AG09319 (cell line): ENCODE results near the gene PDE4D.

Experiments
- DNase-seq: peaks from one replicate; pipeline ENCODE4 v3.0.0-alpha.2; 2010; ENCODE audit warnings: low read depth; ENCODE audit errors: extremely low read depth
- TF ChIP-seq, protein P1 (sequence below): IDR thresholded peaks from 2 replicates; pipeline ENCODE4 v1.5.1; 2011; ENCODE audit warnings: low read depth, mild to moderate bottlenecking, inconsistent platforms, low read length, moderate library complexity

PDE4D gene

DNA sequence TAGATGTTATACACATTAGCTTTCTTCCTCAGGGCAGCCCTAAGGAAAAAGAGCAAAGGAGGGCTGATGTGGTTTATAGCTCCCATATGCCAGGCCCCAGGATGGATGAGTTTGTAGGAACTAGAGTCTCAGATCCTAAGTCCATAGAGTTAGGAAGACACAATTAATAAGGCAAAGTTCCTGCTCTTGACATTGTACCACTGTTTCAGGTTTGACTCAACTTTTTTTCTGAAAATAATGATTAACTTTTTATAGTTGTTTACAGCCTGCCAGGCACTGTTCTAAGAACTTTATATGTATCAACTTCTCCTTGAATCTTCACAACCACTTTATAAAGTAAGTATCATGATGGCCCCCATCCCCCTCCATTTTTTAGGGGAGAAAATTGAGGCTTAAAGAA is 339.5 kb downstream of the PDE4D start:
- no peak for DNase-seq
- TF ChIP-seq, protein P1, sequence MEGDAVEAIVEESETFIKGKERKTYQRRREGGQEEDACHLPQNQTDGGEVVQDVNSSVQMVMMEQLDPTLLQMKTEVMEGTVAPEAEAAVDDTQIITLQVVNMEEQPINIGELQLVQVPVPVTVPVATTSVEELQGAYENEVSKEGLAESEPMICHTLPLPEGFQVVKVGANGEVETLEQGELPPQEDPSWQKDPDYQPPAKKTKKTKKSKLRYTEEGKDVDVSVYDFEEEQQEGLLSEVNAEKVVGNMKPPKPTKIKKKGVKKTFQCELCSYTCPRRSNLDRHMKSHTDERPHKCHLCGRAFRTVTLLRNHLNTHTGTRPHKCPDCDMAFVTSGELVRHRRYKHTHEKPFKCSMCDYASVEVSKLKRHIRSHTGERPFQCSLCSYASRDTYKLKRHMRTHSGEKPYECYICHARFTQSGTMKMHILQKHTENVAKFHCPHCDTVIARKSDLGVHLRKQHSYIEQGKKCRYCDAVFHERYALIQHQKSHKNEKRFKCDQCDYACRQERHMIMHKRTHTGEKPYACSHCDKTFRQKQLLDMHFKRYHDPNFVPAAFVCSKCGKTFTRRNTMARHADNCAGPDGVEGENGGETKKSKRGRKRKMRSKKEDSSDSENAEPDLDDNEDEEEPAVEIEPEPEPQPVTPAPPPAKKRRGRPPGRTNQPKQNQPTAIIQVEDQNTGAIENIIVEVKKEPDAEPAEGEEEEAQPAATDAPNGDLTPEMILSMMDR: no peak

DNA sequence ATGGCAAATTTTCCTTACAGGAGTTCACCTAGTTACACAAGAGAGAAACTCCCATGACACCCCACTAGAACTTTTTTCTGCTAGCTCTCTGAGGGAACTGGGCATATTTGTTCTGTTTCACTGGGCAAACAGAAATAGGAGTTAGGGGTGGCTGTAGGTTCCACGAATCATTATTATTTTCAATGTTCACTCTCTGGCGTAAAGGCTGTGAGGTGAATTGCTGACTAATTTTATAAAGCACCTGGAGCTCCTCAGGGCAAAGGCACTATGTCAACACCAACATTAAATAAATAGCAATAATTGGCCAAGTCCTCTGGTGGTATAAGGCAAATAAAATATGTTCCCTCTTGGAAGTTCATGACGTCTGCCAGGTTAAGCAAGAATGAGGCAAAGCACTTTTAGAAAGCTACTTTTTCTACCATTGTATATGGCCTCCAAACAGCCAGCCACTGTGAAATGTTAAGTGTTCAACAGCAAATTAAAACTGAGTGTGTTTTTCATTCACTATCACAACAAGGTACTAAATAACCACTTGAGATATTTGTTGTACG is 344.6 kb downstream of the PDE4D start:
- TF ChIP-seq, protein P1: no peak
- no peak for DNase-seq

DNA sequence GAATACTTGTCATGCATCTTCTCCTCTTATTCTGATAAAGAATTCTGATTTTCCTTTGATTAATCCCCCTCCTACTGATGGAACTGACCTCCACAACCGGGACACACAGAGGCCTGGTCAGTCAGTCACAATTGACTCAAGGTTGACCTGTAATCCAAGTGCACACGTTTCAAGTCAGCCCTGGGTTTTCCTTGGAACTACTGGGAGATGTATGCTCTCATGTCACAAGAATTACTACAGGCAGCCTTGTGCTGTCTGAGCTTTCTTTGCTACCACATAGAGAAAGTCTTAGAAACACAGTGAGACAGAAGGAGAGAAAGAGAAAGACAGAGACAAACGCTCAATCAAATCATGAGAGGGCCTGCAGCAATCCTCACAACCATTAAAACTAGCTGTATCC is 345.8 kb downstream of the PDE4D start:
- TF ChIP-seq, protein P1: no peak
- DNase-seq: no peak

DNA sequence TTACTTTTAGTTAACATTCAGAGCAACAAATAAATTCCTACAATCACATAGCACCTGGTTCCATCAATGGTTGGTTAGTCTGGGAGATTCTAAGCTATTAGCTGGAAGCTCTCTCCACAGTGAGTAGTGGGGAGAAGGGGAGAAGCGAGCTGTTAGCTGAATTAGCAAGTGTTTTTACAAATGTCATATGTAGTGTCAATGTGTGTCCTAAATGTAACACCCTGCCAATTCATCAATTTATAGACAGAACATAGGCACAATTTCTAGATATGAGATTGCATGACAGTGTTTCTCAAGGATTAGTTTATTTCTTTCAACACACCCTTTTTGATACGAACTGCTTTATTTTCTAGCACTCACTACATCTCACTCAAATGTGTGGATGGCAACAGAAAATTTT is 349.0 kb downstream of the PDE4D start:
- no peak for DNase-seq
- TF ChIP-seq, protein P1: no peak

DNA sequence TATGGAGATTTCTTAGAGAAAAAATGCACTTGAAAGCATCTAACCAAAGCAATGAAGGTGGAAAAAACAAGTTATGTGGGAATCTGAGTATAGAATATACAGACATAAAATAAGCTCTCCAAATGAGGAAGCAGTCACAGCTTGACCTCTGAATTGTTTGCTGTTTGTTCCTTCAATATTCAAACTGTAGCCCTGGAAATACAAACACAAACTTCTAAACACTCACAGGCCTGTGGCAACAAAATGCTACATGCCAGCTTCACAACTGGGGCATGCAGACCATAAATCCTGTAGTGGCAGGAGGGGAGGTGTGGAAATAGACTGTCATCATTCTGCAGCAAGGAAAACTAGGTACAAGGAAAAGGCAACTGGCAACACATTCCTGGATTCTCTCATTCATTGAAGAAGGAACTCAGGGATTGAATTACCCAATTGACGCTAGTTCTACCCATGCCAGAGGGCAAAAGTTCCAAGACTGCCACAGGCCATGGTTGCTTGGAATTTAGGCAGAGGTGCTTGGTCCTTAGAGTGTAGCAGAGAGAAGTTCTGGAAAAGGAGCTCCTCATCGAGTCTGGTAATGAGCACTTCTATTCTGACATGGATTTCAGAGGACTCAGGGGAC is 349.6 kb downstream of the PDE4D start:
- TF ChIP-seq, protein P1: no peak
- DNase-seq: no peak

DNA sequence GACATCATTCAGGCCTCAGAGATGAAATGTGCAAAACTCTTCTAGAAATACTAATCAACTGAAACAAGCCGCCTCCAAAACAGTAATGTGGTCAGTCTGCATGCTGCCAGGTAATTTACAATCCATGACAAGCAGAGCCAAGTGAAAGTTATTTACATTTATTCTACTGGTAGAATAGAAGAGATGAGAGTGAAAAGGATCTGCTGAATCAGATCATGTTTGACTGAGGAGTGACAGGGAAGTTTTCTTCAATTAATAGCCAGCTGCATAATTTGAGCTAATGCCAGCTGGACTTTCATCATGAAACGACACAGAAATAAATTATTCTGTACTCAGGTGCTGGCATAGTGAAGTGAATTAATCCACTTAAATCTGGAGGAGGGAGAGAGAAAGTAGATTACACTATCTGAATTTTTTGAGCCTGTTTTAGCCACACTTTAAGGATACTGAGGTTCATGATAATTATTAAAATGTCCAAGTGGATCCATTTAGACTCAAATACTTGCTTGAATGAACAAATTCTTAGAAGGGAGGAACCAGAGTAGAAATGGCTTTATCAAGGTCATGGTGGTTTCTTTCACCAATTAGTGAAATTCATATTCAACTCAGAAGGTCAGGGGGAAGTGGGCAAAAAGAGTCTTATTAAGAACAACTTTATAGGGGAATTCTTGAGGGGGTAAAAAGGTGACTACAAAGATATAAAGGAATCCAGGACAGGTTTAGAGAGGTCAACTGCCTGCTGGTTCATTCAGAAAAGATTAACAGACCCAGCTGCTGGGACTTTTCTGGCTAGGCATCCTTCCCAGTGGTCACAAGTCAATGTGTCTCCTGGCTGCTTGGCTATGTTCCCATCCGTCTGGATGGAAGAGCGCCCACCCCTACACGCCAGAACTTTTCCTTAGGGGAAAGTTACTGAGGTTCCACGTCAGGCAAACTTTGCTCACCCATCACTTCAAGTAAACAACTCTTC is 350.4 kb downstream of the PDE4D start:
- TF ChIP-seq, protein P1: no peak
- DNase-seq: no peak

DNA sequence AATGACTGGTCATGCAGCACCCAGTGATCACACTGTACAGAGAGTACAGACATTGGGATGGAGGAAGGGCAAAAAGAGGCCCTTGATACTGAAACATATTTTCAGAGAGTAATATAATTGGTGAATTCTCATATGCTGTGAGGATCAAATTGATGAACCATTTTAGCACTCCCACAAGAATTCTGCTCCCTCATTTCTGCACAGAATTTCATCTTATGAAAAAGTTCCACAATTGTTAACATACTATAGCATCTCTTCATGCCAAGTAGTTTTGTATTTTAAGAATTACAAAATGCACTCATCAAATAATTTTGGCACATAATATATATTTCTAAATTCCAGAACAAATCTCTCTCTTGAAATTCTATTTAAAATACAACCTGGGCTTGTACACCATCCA is 351.2 kb downstream of the PDE4D start:
- TF ChIP-seq, protein P1: no peak

More for the DNA sequence above, 351.2 kb downstream of the PDE4D start:
- no peak for DNase-seq
